HG03575 (cell line): Measurements from ENCODE around the gene KRT23.

Experiments
- ATAC-seq: cut with Tn5 transposase; IDR thresholded peaks from one replicate; pipeline ENCODE4 v1.9.1; 2021; ENCODE audit not compliant: unreplicated experiment, insufficient number of reproducible peaks, low FRiP score; ENCODE audit errors: extremely low read depth

Gene KRT23

DNA sequence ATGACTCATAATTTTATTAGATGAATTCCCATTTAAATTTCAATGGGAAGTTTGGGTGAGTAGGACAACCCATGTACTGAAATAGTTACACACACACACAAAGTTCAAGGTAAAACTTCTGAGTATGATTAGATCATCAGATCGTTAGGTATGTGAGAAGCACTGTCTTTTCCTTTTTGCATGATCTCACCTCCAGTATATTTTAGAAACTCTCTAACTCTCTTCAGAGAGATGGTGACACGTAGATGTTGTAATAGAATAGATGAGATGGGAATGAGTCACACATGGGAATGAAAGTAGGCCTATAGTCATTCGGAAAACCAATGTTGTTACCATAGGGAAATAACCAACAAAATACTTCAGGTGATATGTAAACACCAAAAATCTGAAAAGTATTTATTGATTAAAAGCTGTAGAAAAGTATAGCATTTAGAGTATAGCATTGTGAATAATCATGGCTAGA is 22.2 kb downstream of the KRT23 start:
- ATAC-seq: no peak

DNA sequence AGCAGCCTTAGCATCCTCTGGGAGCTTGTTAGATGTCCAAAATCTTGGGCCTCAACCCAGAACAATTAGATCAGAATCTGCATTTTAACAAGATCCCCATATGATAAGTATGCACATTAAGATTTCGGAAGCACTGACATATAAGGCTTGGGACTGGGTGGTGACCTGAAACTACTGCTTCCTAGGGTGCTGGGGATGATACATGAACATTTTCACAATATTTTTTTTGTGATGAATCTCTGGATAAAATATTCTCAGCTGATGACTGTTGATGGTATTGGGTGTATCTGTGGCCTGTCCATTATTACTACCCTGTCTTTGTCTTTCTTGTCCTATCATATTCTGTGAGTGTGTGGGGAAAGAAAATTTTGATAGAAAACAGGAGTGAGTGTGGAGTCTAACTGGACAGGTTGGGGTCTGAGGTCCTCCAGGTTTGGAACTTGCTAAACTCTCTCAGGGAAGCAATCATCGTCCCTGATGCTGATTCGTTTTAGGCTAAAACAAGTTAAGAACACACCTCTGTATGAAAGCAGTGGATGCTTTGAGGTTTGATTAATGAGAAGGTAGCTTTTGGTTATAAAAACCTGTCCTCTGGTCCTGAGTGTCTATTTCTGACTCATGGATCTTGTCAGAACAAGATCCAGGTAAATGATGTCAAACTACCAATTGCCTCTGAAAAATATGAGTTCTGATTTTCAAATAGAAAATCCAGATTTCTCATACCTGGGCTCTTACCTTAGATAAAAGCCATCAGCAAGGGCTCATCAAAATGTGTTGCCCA is 23.2 kb downstream of the KRT23 start:
- ATAC-seq: no peak

DNA sequence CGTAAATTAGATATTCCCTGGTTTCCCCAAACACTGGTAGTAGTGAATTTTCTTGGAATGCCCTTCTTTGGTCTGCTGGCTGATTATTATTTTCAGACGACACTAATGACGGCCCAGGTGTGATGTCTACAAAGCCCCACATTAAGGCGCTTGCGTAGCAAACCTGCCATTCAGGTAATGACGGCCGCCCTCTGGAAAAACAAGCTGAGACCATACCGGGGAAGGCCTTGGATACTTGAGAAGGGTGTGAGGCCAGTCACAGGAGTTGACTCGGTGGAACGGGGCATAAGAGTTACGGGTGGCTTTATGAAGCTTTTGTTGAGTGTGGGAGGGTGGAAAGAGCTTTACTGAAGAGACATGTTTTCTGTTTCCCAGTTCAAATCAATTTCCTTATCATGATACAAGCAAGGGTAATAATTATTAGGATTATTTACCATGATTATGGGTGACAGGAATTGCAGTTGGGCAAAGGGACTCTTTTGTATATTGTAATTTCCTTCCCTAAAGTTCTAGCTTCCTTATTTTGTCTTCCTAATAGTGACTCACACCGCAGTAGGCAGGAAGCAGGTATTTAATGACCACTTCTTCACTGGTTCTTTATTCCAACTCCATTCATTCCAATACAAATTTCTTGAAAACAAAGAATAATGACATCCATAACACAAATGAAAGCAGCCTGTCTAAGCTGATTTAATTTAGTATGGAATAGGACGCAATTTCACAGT is 24.8 kb downstream of the KRT23 start:
- ATAC-seq: no peak

DNA sequence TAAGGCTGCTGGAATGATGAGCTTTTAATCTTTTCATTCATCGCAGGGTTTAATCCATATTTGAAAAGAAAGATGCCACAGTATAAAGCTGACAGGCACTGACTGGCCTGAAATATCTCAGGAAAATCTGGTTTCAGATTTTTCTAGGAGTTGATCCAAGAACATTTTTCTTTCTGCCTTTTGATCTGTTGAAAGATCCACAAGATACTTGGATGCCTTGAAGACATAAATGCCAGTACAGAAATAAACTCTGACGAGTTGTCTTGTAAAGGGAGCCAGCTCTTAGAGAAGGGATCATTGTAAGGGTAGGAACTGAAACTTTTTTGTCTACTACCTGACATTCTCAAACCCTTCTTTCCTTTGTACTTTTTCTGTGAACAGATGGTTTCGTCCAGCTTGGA is 27.0 kb downstream of the KRT23 start:
- no peak for ATAC-seq

DNA sequence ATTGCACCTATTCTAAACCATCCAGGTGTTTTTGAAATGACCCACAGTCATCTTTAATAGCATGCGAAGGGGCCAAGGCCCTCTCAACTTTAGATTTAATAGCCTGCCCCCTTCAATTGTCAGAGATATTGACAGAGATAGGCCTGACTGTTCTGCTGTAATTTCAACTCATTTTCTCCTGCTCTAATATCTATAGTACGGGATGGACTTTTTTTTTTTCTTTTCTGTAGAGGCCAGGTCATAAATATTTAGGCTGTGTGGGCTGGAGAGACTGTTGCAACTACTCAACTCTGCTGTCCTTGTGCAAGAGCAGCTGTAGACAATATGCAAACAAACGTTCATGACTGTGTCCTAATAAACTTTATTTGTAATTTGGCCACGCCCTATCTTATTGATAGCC is 27.7 kb downstream of the KRT23 start:
- ATAC-seq: no peak

DNA sequence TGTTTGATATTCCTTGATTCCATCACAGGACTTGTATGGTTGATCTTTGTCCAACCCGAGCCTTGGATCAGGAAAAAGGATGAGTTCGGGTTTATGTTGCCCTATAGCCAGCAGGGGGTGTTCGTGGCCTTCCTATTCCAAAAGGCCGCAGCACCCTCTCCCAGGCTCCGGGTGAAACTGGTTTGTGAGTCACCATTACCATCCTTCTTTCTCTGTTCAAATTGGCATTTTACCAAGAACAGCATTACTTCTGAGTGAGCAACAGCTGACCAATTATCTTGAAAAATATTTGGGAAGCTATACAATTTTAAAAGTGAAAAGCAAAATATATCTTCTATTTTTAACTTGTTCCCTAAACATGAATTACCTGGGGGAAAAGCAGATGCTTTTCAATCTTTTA is 28.1 kb downstream of the KRT23 start:
- ATAC-seq: no peak

DNA sequence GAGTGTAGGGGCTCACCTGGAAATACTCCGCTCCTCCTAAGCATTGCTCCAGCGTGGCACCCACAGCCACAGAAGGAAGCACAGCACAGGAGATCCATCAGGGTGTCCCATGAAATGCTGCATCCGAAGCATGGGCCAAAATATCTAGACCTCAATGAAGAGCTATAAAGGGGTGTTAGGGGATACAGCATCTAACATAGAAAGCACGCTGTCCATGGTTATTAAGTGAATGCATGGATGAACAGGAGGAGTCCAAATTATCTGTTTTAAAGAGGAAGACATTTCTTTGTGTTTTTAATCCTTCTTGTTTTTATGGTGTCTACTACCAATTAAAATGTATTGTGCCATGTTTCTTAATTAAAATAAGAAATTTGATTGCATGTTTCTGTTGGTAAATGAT is 30.8 kb downstream of the KRT23 start:
- ATAC-seq: no peak

DNA sequence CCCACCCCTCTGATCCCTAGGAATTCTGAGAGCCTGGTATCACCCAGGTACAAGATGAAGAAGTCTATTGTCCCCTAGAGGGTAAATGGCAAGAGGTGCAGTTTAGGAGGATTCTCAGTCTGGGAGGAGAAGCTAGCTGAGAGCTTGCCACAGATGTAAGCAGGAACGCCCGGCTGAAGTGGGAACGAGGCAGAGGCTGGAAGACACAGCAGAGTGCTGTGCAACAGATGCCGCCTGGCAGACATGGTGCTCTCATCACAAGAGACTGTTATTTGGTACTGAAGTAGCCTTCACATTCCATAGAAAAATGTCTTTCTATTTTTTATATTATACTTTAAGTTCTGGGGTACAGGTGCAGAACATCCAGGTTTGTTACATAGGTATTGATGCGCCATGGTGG is 32.1 kb downstream of the KRT23 start:
- ATAC-seq: no peak

DNA sequence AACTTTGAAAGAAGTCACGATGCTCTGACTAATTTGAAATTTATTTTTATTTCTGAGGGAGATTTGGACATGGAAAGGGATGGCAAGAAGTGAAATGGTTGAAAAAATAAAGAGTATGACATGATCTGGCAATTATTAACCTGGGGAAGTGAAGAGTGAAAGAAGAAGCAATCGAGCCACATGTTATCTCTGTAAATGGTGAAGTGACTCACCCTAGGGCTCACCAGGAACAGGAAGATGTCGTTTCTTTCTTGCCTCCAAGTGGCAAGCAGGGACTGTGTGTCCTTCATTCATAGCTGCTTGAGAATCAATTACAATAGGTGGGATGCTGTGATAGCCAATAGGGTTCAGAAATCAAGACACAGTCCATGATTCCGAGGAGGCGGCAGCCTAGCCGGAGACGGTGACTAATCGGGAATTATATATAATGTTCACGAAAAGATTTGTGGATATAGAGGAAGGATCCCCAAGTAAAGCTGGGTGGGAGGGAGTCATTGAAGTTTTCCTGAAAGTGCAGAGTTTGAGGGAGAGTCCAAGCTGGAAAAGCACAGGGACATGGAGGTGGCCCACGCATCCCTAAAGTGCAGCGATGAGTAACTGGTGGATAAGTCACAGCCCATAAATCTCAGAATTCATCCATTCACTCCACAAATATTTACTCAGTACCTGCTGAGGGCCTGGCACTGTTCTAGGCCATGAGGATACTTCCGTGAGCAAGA is 34.2 kb downstream of the KRT23 start:
- ATAC-seq: no peak

DNA sequence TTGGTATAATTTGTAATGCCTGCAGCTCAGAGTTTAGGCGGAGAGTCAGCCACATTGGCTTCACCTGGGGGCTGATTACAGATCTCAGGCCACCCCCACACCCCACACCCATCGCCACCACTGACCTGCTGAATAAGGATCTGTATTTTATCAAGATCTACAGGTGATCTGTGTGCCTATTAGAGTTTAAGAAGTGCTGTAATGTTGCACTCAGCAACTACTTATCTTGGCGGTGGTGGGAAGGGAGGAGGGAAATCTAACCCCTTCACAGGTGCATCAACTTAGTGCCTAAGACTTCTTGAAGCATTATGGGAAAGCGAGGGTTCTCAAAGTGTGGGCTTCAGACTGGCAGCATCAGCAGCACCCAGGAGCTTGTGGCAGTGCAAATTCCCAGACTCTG is 34.9 kb downstream of the KRT23 start:
- ATAC-seq: no peak

DNA sequence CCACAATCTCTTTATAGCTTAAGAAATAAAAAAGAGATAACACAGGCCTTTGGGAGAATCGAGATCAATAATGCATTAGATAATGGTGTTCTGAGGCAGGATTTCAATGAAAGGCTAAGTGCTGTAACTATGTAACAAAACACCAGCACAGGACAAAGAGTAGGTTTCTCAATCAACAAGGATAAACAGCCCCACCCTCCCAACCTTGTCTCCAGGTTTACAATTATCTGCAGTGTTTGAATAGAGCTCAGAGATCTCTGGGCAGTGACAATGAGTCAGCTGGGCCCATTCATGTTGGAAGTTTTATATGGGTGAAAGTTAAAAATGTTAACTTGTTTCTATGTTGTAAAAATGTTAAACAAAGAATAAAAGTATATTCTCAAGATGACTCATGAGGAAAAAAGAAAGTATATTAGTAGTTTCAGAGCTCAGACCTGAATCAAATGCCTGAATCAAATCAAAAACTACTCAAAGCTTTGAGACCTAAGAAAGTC is 35.4 kb downstream of the KRT23 start:
- ATAC-seq: no peak

DNA sequence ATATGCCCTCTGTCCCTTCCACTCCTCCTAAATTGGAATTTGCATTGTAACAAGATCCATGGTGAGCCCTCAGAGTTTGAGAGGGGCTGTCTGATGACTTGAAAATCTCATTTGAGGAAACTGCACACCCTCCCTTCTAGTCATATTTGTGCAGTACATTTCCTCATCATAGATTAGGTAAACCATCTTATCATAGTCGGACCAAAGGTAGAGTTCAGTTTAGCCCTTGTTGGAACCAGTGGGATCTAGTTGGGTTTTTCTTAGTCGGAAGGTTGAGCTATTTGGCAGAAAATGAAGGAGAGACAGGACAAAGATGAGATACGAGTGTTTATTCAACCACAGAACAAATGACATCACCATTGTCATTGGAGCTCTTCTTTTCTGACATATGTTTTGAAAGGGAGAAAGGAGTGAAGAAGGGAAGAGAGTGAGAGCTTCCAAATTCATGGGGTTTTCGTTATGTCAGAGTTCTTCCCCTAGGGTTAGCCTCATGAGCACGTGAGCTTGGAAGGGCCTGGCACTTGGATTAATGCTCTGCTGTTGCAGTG is 36.6 kb downstream of the KRT23 start:
- no peak for ATAC-seq

DNA sequence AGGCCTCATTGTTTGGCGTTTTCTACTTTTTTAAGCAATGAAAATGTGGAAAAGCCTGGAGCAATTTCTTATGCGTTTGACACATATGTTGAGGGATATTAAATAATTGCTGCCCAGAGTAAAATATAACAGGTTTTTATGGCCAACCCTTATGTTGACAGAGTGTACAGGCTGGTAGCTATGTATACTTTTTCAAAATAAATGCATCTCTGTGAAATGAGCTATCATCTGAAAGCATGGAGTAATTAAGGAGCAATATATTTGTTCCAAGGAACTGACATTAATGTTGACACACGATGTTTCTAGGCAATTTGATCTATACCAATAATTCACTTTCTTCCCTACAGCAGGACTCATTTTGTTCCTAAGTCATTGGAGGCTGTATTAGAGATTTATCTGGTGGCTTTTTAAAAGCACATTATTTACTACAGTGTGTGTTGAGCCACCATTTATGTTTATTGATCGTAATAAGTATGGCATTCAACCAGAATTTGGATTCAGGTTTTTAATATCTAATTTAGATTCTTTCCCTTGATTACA is 40.5 kb downstream of the KRT23 start:
- no peak for ATAC-seq

DNA sequence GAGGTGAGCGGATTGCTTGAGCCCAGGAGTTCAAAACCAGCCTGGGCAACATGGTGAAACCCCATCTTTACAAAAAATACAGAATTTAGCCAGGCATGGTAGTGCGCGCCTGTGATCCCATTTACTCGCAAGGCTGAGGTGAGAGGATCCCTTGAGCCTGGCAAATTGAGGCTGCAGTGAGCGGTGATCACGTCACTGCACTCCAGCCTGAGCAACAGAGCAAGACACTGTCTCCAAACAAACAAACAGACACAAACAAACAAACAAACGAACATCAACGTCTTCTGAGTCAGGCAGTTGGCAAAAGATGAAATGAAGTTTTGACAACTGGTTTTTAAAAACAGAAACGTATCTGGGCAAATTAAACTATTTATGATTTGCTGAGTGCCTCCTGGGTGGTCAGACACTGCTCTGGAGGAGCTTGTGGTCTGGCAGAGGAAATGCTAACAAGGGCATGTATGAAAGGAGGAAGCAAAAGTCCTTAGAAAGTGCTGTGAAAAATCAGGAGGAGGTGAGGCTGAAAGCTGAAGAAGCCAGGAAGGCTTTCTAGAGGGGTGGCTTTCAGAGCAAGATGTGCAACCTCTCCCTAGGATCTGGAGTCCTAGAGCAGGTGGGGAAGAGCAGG is 42.2 kb downstream of the KRT23 start:
- ATAC-seq: no peak

DNA sequence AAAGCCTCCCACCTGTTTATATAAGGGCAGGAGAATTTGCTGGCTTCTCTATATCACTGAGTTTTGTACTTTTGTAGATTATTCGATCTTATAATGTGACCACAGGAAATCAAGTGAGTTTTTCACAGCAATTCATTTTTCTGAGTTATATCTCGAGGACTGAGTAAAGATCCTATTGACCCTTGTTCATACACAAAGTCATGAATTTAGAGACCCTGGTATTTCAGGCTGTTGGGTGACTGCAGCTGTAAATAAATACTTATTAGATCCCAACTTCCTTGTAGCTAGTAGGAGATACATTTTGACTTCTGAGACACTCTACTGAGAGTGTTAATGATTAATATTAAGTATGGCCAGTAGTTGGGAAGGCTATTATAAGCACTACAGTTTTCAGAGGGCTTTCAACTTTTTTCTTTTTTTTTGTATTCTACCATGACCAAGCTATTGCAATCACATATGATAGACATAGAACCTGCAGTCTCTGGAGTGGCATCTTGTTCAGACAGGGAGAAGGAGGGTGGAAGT is 49.2 kb downstream of the KRT23 start:
- no peak for ATAC-seq

DNA sequence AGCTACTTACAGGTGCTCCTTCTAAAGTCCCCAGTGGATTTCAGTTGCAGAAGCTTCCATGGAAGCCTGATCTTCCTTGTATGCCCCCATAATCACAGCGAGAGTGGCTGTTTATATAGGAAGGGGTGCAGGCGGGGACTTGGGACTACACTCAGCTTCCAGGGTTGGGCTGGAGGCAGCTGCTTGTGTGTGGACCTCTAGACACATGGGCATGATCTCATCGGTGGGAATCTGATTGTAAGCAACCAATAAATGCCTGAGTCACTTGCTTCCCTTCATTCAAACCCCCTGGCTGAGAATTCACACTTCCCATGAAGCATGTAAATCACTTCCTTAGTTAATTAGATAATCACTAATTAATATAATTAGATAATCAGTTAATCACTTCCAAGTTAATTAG is 51.4 kb downstream of the KRT23 start:
- ATAC-seq: no peak

DNA sequence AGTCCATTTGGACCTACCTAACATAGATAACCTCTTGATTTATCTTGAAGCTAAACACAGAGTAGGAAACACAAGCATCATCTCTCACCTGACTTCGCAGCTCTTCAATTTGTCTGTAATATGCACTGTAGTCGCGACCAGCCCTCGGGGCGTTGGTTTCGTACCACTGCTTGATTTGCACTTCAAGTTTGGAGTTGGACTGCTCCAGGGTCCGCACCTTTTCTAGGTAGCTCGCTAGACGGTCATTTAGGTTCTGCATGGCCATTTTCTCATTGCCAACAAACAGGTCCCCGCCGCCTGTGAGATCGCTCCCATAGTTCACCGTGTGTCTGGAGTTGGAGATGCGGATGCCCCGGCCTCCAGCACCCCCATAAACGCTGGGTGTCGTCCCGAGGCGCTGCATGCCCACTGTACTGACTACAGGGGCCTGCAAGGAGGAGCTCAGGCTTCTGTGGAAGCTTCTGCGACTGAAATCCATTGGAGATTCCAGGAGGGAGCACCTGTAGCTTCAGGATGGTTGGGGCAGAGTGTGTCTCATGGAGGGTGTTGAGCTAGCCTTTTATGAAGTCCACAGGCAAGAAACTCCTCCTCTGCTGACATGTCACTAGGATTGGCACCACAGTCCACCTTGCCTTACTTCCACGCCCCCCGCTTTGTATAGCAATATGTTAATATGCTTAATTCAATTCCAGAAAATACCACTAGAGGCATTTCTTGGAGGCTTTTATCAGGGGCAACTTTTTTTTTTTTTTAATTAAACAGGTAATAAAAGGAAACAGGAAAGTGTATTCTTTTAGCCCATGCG is 52.5 kb downstream of the KRT23 start, which contains the start of gene KRT20:
Gene KRT20 (minus strand): TSS at position 535 of the 805 bp plus-strand sequence. CDS start 57 bp downstream, at position 478.
- no peak for ATAC-seq
